Sigmoid colon (tissue), 7 donors: ENCODE results near the gene E2F2. TPM values are rescaled to one million over a fixed set of nuclear protein-coding genes. Genes with fewer than 3 reads are reported as not detected.
"Not testable (repeated sequence)": the region's sequence is repeated elsewhere in the genome, so short reads cannot be mapped to it uniquely, and the experiment has no call there.

ENCODE experiments used
- DNase-seq: peaks from one replicate; pipeline ENCODE4 v3.0.0-alpha.2; 2019
- H3K27ac ChIP-seq, 4 donors: fragments of 200-600 bp; sonication (generic); one replicate each; pipeline ENCODE4 v1.5.1; 2016 to 2019; ENCODE audit warnings: mild to moderate bottlenecking in 1 of 4
- H3K27me3 ChIP-seq, 3 donors: fragments of 200-600 bp; sonication (generic); one replicate each; pipeline ENCODE4 v1.5.1; 2019; ENCODE audit warnings: mild to moderate bottlenecking in 1 of 3
- H3K36me3 ChIP-seq, 4 donors: fragments of 200-600 bp; sonication (generic); one replicate each; pipeline ENCODE4 v1.5.1; 2016 to 2019
- H3K4me1 ChIP-seq, 4 donors: fragments of 200-600 bp; sonication (generic); one replicate each; pipeline ENCODE4 v1.5.1; 2017 to 2019
- H3K4me3 ChIP-seq, 4 donors: fragments of 200-600 bp; sonication (generic); one replicate each; pipeline ENCODE4 v1.5.1; 2017 to 2019; ENCODE audit warnings: mild to moderate bottlenecking in 2 of 4, moderate library complexity in 1 of 4
- H3K9me3 ChIP-seq, 4 donors: fragments of 200-600 bp in 3 of 4; sonication (generic) in 3 of 4; one replicate each; pipeline versions ENCODE4 v1.5.1 to v1.6.1; 2013 to 2019
- CTCF ChIP-seq, 4 experiments: fragments of 450-650 bp in 3 of 4; fragments of 200-600 bp in 1 of 4; IDR thresholded peaks; one replicate each; pipeline ENCODE4 v1.5.1; 2016 to 2019; ENCODE audit warnings: antibody characterized with exemption in 4 of 4, mild to moderate bottlenecking in 3 of 4, moderate library complexity in 2 of 4
- EP300 ChIP-seq, 4 donors: sonication (generic); formaldehyde crosslinking; IDR thresholded peaks; one replicate each; pipeline ENCODE4 v1.6.1; 2017; ENCODE audit warnings: antibody characterized with exemption in 4 of 4
- POLR2A ChIP-seq, 2 donors: fragments of 450-650 bp; IDR thresholded peaks; one replicate each; pipeline ENCODE4 v1.6.1; 2016; ENCODE audit warnings: antibody characterized with exemption in 2 of 2, mild to moderate bottlenecking in 2 of 2, moderate library complexity in 2 of 2
- POLR2AphosphoS5 ChIP-seq, 4 donors: sonication (generic); formaldehyde crosslinking; IDR thresholded peaks; one replicate each; pipeline ENCODE4 v1.6.1; 2017; ENCODE audit warnings: antibody characterized with exemption in 4 of 4
- WGBS, 2 donors: extraction: QIAGEN DNeasy Blood & Tissue Kit; methylation state at CpG; one replicate each; pipeline ENCODE4 v1.1.7; 2013; 5-methylcytosine and 5-hydroxymethylcytosine counted together
- intact Hi-C: fragments of 100-400 bp; cut with DNase I; formaldehyde crosslinking; loops from one replicate; pipeline ENCODE4 v1.15.1; 2023
- polyA plus RNA-seq, 3 donors: library from polyadenylated mRNA; stranded (reverse); fragments of 200-250 nt; gene quantifications; one replicate each; pipeline ENCODE4 v1.2.3, GENCODE V29; 2013
- total RNA-seq, 4 donors: library from RNA; depleted of rRNA; stranded (reverse); fragments of >200 nt; gene quantifications; one replicate each; pipeline ENCODE4 v1.1.0, GENCODE V29; 2016
- donor health status: healthy with polysubstance abuse.
- donor health status: Bipolar disorder and iron deficiency.
- donor health status: healthy.

Gene E2F2
- total and polyA plus RNA-seq, 7 donors, result 0.14 to 10.6 (median 2.4) TPM; not detected in 2

DNA sequence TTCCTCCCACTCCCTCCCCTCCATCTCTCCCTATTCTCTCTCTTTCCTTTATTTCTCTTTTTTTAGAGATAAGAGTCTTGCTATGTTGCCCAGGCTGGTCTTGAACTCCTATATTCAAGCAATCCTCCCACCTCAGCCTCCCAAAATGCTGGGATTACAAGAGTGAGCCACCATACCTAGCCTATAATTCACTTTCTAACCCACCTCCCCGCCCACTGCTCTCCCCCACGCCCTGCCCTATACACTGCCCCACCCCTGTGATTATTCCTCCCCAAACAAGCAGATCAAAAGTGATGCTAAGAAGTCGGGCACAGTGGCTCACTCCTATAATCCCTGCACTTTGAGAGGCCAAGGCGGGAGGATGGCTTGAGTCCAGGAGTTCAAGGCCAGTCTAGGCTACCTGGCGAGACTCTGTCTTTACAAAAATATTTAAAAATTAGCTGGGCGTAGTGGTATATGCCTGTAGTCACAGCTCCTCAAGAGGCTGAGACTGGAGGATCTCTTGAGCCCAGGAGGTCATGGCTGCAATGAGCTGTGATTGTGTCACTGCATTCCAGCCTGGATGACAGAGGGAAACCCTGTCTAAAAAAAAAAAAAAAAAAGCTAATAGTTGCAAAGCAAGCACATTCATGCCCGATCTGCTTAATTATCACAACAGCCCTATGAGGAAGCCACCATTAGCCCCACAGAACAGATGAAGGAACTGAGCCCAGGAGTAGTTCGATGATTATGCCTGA is 12.8 kb upstream of the E2F2 start:
- Histone ChIP-seq H3K9me3 (no peaks in the 10 kb centered on the region), H3K27me3 (no peaks in the 10 kb centered on the region), H3K4me1 (peaks cover 0 to 14% (median 8%) of the 10 kb centered on the region in 4 donors), H3K36me3 (no peaks in the 10 kb centered on the region), H3K4me3 (no peak overlapping the region), H3K27ac (no peak overlapping the region)
- WGBS, 2 donors, result 43 to 77% methylated on average over 8 of the region's 8 CpGs
- no peak for DNase-seq
- TF ChIP-seq EP300 (IDR thresholded peaks at IDR 0.05) (no peak), POLR2AphosphoS5 (IDR thresholded peaks at IDR 0.05) (no peak), POLR2A (IDR thresholded peaks at IDR 0.05) (no peak), CTCF (IDR thresholded peaks at IDR 0.05) (no peak)
- intact Hi-C loops, result loop anchor here (1.0 kb wide), 1 partner anchor 93 kb away; no protein-coding TSS in a partner anchor

DNA sequence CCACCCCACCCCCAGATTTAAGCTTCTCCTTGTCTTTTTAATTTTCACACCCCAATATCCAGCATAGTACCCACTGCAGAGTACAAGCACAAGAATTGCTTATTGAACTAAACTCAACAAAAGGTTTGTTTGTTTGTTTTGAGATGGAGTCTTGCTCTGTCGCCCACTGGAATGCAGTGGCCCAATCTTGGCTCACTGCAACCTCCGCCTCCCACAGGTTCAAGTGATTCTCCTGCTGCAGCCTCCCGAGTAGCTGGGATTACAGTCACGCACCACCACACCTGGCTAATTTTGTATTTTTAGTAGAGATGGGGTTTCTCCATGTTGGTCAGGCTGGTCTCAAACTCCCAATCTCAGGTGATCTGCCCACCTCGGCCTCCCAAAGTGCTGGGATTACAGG is 11.9 kb upstream of the E2F2 start:
- intact Hi-C loops, H3K9me3 ChIP-seq, H3K27me3 ChIP-seq, DNase-seq, H3K27ac ChIP-seq, H3K36me3 ChIP-seq, H3K4me3 ChIP-seq: not testable (repeated sequence)
- H3K4me1 ChIP-seq, result peaks cover 0 to 14% (median 8%) of the 10 kb centered on the region in 4 donors
- WGBS, 2 donors, result 85 to 89% methylated on average over 5 of the region's 5 CpGs

DNA sequence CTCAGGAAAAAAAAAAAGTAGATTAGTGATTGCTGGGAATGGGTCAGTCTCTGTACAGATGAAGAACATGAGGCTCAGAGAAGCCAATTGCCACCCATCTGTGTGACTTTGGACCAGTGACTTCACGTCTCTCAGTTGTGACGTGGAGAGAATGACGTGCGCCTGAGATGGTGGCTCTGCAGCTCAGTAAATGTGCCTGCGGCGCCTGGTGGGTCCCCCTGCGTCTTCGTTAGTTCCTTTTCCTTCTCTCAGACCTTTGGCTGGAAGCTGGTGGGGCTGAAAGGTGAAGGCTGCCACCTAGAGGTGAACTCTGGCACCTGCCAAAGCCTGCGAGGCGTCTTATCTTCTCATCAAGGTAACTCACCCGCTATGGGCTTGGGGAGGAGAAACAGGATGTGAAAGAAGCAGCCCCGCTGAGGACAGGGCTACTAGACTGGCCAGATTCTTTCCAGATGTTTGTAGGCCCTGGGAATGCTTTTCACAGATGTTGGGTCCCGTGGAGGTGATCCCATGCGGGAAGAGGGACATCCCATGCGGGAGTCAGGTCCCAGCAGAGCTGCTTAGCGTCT is 8.7 kb upstream of the E2F2 start:
- H3K4me3 ChIP-seq, result peak overlapping the region in 2 of 4 donors; percentile 12 to 16
- peak; percentile 78 to 91 (median 88) for TF ChIP-seq CTCF (IDR thresholded peaks at IDR 0.05)
- no peak for TF ChIP-seq POLR2AphosphoS5 (IDR thresholded peaks at IDR 0.05)
- TF ChIP-seq POLR2A (IDR thresholded peaks at IDR 0.05), result no peak
- no peak for TF ChIP-seq EP300 (IDR thresholded peaks at IDR 0.05)
- no peak overlapping the region for H3K27ac ChIP-seq
- intact Hi-C loops, result loop anchor here (1.0 kb wide), 1 partner anchor 42 kb away; no protein-coding TSS in a partner anchor
- DNase-seq, result peak; percentile 92
- WGBS, 2 donors, result 3 to 5% methylated on average over 16 of the region's 16 CpGs
- H3K27me3 ChIP-seq, result no peaks in the 10 kb centered on the region
- peaks cover 0 to 11% (median 8%) of the 10 kb centered on the region in 4 donors for H3K4me1 ChIP-seq
- no peaks in the 10 kb centered on the region for H3K36me3 ChIP-seq
- no peaks in the 10 kb centered on the region for H3K9me3 ChIP-seq

- peaks cover 0 to 10% (median 8%) of the 10 kb centered on the region in 4 donors for H3K4me1 ChIP-seq
- no peak for TF ChIP-seq CTCF (IDR thresholded peaks at IDR 0.05)
- TF ChIP-seq POLR2AphosphoS5 (IDR thresholded peaks at IDR 0.05), result no peak
- TF ChIP-seq EP300 (IDR thresholded peaks at IDR 0.05), result no peak
- no peak for TF ChIP-seq POLR2A (IDR thresholded peaks at IDR 0.05)
- no peak overlapping the region for H3K27ac ChIP-seq
- 41 to 66% methylated on average over 9 of the region's 9 CpGs for WGBS, 2 donors
- H3K36me3 ChIP-seq, result no peaks in the 10 kb centered on the region
- H3K27me3 ChIP-seq, result no peaks in the 10 kb centered on the region
- no peak overlapping the region for H3K4me3 ChIP-seq
- H3K9me3 ChIP-seq, result no peaks in the 10 kb centered on the region
- no peak for DNase-seq
- intact Hi-C loops, result no loop called here
These were observed 6.4 kb upstream of the E2F2 start for GRCh38 chr1:23537296-23537973.
